Panc1 (cell line): ENCODE results near the gene PTK7. TPM values are rescaled to one million over a fixed set of nuclear protein-coding genes. Genes with fewer than 3 reads are reported as not detected.

Source experiments
- ATAC-seq: fragments of 200-7000 bp; cut with Tn5 transposase; 2 replicates; pipeline ENCODE4 v1.9.1; 2020; ENCODE audit warnings: mild to moderate bottlenecking, moderate library complexity
- BruUV-seq: library from RNA; stranded (reverse); fragments of 400-500 nt; replicated peaks from 2 replicates; lab custom pipeline; 2021; lab: Mats Ljungman, UMichigan
- CTCF ChIA-PET: fragments of 300-600 bp; sonication (Branson Sonifier 250); formaldehyde crosslinking; loops from one replicate; lab custom pipeline; 2022; ENCODE audit warnings: antibody characterized with exemption; lab: Charles Lee
- POLR2A ChIA-PET: fragments of 300-600 bp; sonication (Branson Sonifier 250); formaldehyde crosslinking; loops from one replicate; lab custom pipeline; 2022; ENCODE audit warnings: antibody characterized with exemption; lab: Charles Lee
- DNase-seq: peaks from one replicate; pipeline ENCODE4 v3.0.0-alpha.2; 2010; ENCODE audit warnings: low read depth, low spot score
- H3K27ac ChIP-seq: 2 replicates; pipeline ENCODE4 v1.5.1; 2011; ENCODE audit warnings: mild to moderate bottlenecking, low read length, inconsistent platforms
- H3K27me3 ChIP-seq: fragments of 200-500 bp; sonication (Bioruptor generic); 2 replicates; pipeline ENCODE4 v1.6.0; 2014; ENCODE audit warnings: low read length, inconsistent platforms; ENCODE audit not compliant: control insufficient read depth, insufficient read depth
- H3K36me3 ChIP-seq: fragments of 200-500 bp; sonication (Bioruptor generic); 2 replicates; pipeline ENCODE4 v1.5.1; 2014; ENCODE audit warnings: inconsistent platforms, mild to moderate bottlenecking, low read length, moderate library complexity; ENCODE audit not compliant: control insufficient read depth, insufficient read depth
- H3K4me1 ChIP-seq: 2 replicates; pipeline ENCODE4 v1.5.1; 2011; ENCODE audit warnings: inconsistent platforms, mild to moderate bottlenecking, low read length, moderate library complexity; ENCODE audit not compliant: control insufficient read depth, insufficient read depth
- H3K4me3 ChIP-seq, 2 experiments: 2 replicates each; pipeline ENCODE4 v1.5.1; 2011 to 2012; ENCODE audit warnings: low read depth in 2 of 2, low read length in 2 of 2, mild to moderate bottlenecking in 2 of 2, inconsistent platforms in 1 of 2, moderate library complexity in 1 of 2
- H3K9me3 ChIP-seq: fragments of 200-500 bp; sonication (Bioruptor generic); 2 replicates; pipeline ENCODE4 v1.5.1; 2014; ENCODE audit warnings: low read depth, mild to moderate bottlenecking, inconsistent platforms, low read length, moderate library complexity; ENCODE audit not compliant: control insufficient read depth, insufficient read depth
- POLR2AphosphoS5 ChIP-seq: IDR thresholded peaks from 2 replicates; pipeline ENCODE4 v1.6.1; 2012; ENCODE audit warnings: mild to moderate bottlenecking, low read depth, low read length, moderate library complexity
- SIN3A ChIP-seq: IDR thresholded peaks from 2 replicates; pipeline ENCODE4 v1.6.1; 2012; ENCODE audit warnings: low read depth, mild to moderate bottlenecking, low read length, moderate library complexity, borderline replicate concordance; ENCODE audit not compliant: insufficient read depth
- TCF7L2 ChIP-seq: IDR thresholded peaks from 2 replicates; pipeline ENCODE4 v1.6.1; 2011; ENCODE audit warnings: mild to moderate bottlenecking, low read depth, low read length, inconsistent platforms
- in situ Hi-C: cut with HindIII; loops from 2 replicates; pipeline ENCODE4 v1.10.0; 2016; ENCODE audit warnings: low sequenced_read_pairs, low pct_unique_long_range_greater_than_20kb
- intact Hi-C: fragments of 100-400 bp; cut with micrococcal nuclease; formaldehyde crosslinking; loops from one replicate; pipeline ENCODE4 v1.10.0; 2022; ENCODE audit not compliant: unreplicated experiment
- total RNA-seq: library from RNA; stranded (reverse); gene quantifications from one replicate; pipeline ENCODE4 v1.2.1, GENCODE V29; 2021; ENCODE audit not compliant: unreplicated experiment
- TF ChIP-seq, protein P1 (sequence below), 2 experiments: IDR thresholded peaks; 2 replicates each; pipeline ENCODE4 v1.6.1; 2011 to 2012; ENCODE audit warnings: low read depth in 2 of 2, control low read depth in 1 of 2, low read length in 1 of 2, mild to moderate bottlenecking in 1 of 2, moderate library complexity in 1 of 2; ENCODE audit not compliant: insufficient read depth in 1 of 2
- TF ChIP-seq, protein P2 (sequence below): fragments of 450-650 bp; IDR thresholded peaks from 2 replicates; pipeline ENCODE4 v1.5.1; 2017; ENCODE audit warnings: mild to moderate bottlenecking

The PTK7 gene
- total RNA-seq, 1 experiment from 2014 or later = 240 TPM

DNA sequence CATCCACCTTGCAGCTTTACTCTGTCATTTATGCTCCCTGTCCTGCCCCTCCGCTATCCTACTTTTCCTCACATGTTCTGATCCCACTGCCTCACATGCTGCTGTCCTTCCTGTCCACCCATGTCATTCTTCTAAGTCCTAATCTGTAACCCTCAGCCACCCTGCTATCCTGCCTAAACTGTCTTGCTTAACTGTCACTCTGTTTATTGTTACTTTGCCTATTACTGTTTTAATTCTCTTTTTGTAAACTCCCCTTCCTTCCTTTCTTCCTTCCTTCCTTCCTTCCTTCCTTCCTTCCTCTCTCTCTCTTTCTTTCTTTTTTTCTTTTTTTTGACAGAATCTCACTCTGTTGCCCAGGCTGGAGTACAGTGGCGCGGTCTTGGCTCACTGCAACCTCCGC, 107.3 kb downstream of the PTK7 start:
- in situ Hi-C loops = no loop called here
- no TSS peak for BruUV-seq
- Histone ChIP-seq H3K4me1 (peaks cover 21% of the 10 kb centered on the region), H3K27ac (no peak overlapping the region; the same call in 1 of the 2 replicates), H3K27me3 (no peaks in the 10 kb centered on the region), H3K36me3 (peaks cover 7% of the 10 kb centered on the region), H3K9me3 (no peaks in the 10 kb centered on the region), H3K4me3 (no peak overlapping the region)
- POLR2A ChIA-PET = interaction anchor here (0.6 kb wide), 1 partner anchor 95 kb away, joined by 3 read pairs; no protein-coding TSS in a partner anchor
- TF ChIP-seq TCF7L2 (no peak), POLR2AphosphoS5 (no peak)
- TF ChIP-seq, protein P1, sequence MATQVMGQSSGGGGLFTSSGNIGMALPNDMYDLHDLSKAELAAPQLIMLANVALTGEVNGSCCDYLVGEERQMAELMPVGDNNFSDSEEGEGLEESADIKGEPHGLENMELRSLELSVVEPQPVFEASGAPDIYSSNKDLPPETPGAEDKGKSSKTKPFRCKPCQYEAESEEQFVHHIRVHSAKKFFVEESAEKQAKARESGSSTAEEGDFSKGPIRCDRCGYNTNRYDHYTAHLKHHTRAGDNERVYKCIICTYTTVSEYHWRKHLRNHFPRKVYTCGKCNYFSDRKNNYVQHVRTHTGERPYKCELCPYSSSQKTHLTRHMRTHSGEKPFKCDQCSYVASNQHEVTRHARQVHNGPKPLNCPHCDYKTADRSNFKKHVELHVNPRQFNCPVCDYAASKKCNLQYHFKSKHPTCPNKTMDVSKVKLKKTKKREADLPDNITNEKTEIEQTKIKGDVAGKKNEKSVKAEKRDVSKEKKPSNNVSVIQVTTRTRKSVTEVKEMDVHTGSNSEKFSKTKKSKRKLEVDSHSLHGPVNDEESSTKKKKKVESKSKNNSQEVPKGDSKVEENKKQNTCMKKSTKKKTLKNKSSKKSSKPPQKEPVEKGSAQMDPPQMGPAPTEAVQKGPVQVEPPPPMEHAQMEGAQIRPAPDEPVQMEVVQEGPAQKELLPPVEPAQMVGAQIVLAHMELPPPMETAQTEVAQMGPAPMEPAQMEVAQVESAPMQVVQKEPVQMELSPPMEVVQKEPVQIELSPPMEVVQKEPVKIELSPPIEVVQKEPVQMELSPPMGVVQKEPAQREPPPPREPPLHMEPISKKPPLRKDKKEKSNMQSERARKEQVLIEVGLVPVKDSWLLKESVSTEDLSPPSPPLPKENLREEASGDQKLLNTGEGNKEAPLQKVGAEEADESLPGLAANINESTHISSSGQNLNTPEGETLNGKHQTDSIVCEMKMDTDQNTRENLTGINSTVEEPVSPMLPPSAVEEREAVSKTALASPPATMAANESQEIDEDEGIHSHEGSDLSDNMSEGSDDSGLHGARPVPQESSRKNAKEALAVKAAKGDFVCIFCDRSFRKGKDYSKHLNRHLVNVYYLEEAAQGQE (IDR thresholded peaks at IDR 0.05; ENCODE audit: insufficient read depth in 1 of 2, low read depth in 2 of 2, low read length in 1 of 2) = no peak
- intact Hi-C loops = no loop called here
- DNase-seq (no peak), ATAC-seq (no peak)
- CTCF ChIA-PET = no interaction called here

DNA sequence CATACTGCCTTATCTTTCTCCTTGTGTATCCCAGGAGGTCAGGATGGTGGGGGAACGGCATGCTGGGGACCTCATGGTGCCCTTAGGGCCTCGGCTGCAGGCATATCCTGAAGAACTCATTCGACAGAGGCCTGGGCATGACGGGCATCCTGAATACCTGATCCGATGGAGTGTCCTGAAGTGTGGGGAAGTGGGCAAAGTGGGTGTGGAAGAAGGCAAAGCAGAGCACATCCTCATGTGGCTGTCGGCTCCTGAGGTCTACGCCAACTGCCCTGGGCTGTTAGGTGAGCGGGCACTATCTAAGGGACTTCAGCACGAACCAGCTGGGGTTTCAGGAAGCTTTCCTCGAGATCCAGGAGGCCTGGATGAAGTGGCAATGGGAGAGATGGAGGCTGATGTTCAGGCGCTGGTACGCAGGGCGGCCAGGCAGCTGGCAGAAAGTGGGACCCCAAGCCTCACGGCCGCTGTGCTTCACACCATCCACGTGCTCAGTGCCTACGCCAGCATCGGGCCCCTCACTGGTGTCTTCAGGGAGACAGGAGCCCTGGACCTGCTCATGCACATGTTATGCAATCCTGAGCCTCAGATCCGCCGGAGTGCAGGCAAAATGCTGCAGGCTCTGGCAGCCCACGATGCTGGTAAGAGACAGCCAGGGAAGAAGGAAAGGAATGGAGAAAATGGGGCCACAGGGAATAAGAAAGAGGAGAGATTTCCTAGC, 108.3 kb downstream of the PTK7 start:
- Histone ChIP-seq H3K4me1 (peaks cover 21% of the 10 kb centered on the region), H3K4me3 (no peak overlapping the region), H3K27me3 (no peaks in the 10 kb centered on the region), H3K9me3 (no peaks in the 10 kb centered on the region), H3K27ac (no peak overlapping the region), H3K36me3 (peaks cover 2% of the 10 kb centered on the region)
- TF ChIP-seq, protein P2, sequence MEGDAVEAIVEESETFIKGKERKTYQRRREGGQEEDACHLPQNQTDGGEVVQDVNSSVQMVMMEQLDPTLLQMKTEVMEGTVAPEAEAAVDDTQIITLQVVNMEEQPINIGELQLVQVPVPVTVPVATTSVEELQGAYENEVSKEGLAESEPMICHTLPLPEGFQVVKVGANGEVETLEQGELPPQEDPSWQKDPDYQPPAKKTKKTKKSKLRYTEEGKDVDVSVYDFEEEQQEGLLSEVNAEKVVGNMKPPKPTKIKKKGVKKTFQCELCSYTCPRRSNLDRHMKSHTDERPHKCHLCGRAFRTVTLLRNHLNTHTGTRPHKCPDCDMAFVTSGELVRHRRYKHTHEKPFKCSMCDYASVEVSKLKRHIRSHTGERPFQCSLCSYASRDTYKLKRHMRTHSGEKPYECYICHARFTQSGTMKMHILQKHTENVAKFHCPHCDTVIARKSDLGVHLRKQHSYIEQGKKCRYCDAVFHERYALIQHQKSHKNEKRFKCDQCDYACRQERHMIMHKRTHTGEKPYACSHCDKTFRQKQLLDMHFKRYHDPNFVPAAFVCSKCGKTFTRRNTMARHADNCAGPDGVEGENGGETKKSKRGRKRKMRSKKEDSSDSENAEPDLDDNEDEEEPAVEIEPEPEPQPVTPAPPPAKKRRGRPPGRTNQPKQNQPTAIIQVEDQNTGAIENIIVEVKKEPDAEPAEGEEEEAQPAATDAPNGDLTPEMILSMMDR = no peak
- TF ChIP-seq, protein P1 (IDR thresholded peaks at IDR 0.05; ENCODE audit: insufficient read depth in 1 of 2, low read depth in 2 of 2, low read length in 1 of 2) = no peak
- no peak for TF ChIP-seq TCF7L2
- TF ChIP-seq POLR2AphosphoS5 = no peak
- TF ChIP-seq SIN3A = no peak
- ChIA-PET CTCF (interaction anchor here (0.6 kb wide), 1 partner anchor 138 kb away, joined by 8 read pairs; no protein-coding TSS in a partner anchor), POLR2A (no interaction called here)
- intact Hi-C loops (no loop called here), in situ Hi-C loops (no loop called here)
- DNase-seq = no peak
- BruUV-seq = no TSS peak
- no peak for ATAC-seq
